Ishikawa (cell line): Measurements from ENCODE around the gene C6orf15.

Experiments used
- CEBPB ChIP-seq: IDR thresholded peaks from 2 replicates; pipeline ENCODE4 v1.6.1; 2012
- CREB1 ChIP-seq: IDR thresholded peaks from 2 replicates; pipeline ENCODE4 v1.6.1; 2012; ENCODE audit warnings: low read depth
- EGR1 ChIP-seq: IDR thresholded peaks from 2 replicates; pipeline ENCODE4 v1.6.1; 2012
- EP300 ChIP-seq: IDR thresholded peaks from 2 replicates; pipeline ENCODE4 v1.6.1; 2012; ENCODE audit warnings: borderline replicate concordance
- FOXM1 ChIP-seq: IDR thresholded peaks from 2 replicates; pipeline ENCODE4 v1.6.1; 2012; ENCODE audit warnings: low read depth, borderline replicate concordance
- MAX ChIP-seq: IDR thresholded peaks from 2 replicates; pipeline ENCODE4 v1.6.1; 2012
- NFIC ChIP-seq: IDR thresholded peaks from 2 replicates; pipeline ENCODE4 v1.6.1; 2012
- RAD21 ChIP-seq: IDR thresholded peaks from 2 replicates; pipeline ENCODE4 v1.6.1; 2012; ENCODE audit warnings: low read depth
- REST ChIP-seq: IDR thresholded peaks from 2 replicates; pipeline ENCODE4 v1.6.1; 2012; ENCODE audit warnings: low read depth, mild to moderate bottlenecking
- TAF1 ChIP-seq: IDR thresholded peaks from 2 replicates; pipeline ENCODE4 v1.6.1; 2012; ENCODE audit warnings: low read depth, mild to moderate bottlenecking
- TCF12 ChIP-seq: IDR thresholded peaks from 2 replicates; pipeline ENCODE4 v1.6.1; 2012; ENCODE audit warnings: low read depth
- TEAD4 ChIP-seq: IDR thresholded peaks from 2 replicates; pipeline ENCODE4 v1.6.1; 2012
- USF1 ChIP-seq: IDR thresholded peaks from 2 replicates; pipeline ENCODE4 v1.6.1; 2012
- YY1 ChIP-seq: IDR thresholded peaks from 2 replicates; pipeline ENCODE4 v1.6.1; 2012; ENCODE audit warnings: low read depth
- ZBTB7A ChIP-seq: IDR thresholded peaks from 2 replicates; pipeline ENCODE4 v1.6.1; 2012; ENCODE audit warnings: low read depth

The C6orf15 gene

GRCh38 chr6:31125586-31126363 lies 13.4 kb upstream of the C6orf15 start:
- TF ChIP-seq TAF1 (no peak), TCF12 (0 out of 2 replicates have a peak, but pooled peaks have one; percentile 10), MAX (no peak), REST (no peak), FOXM1 (no peak), YY1 (no peak)

- TF ChIP-seq CEBPB (no peak), MAX (0 out of 2 replicates have a peak, but pooled peaks have one; percentile 21), TAF1 (no peak), USF1 (no peak), TEAD4 (0 out of 2 replicates have a peak, but pooled peaks have one; percentile 20), EGR1 (peak; percentile 97), CREB1 (no peak), RAD21 (no peak), ZBTB7A (0 out of 2 replicates have a peak, but pooled peaks have one; percentile 35), FOXM1 (no peak), NFIC (peak; percentile 67), REST (no peak), EP300 (peak; percentile 51; the same call in 1 of the 2 replicates), TCF12 (peak; percentile 59; the same call in 1 of the 2 replicates), YY1 (peak; percentile 51)
Observed at GRCh38 chr6:31125162-31125561, 12.8 kb upstream of the C6orf15 start.

- TF ChIP-seq RAD21 (no peak), YY1 (no peak), EGR1 (peak; percentile 81), TEAD4 (peak; percentile 81), TCF12 (no peak), EP300 (peak; percentile 47; the same call in 1 of the 2 replicates), ZBTB7A (no peak), FOXM1 (no peak), MAX (peak; percentile 81), NFIC (peak; percentile 95), REST (no peak), TAF1 (no peak), CEBPB (no peak), CREB1 (no peak), USF1 (peak; percentile 81)
Observed at GRCh38 chr6:31122791-31123706, 10.7 kb upstream of the C6orf15 start.
